HL-60 (cell line): ENCODE data around the gene CENPV.

Source experiments
- CTCF ChIP-seq: IDR thresholded peaks from one replicate; pipeline ENCODE4 v1.5.1; 2011; ENCODE audit warnings: low read length, control low read depth, inconsistent platforms; ENCODE audit not compliant: insufficient read depth
- POLR2AphosphoS5 ChIP-seq: IDR thresholded peaks from 2 replicates; pipeline ENCODE4 v1.6.1; 2012; ENCODE audit warnings: low read depth

- TF ChIP-seq CTCF = peak; percentile 61
- TF ChIP-seq POLR2AphosphoS5 = no peak
Observed at GRCh38 chr17:16363749-16364536, 10.7 kb upstream of the CENPV start.
